IPS-15b (cell line): Measurements from ENCODE around the gene DNAJC17.

Source experiments
- H3K27me3 ChIP-seq: one replicate; pipeline ENCODE4 v1.6.1; 2013; ENCODE audit warnings: low read length; ENCODE audit not compliant: control insufficient read depth, insufficient read depth
- H3K36me3 ChIP-seq: one replicate; pipeline ENCODE4 v1.6.1; 2013; ENCODE audit warnings: low read length; ENCODE audit not compliant: control insufficient read depth, insufficient read depth
- H3K4me1 ChIP-seq: one replicate; pipeline ENCODE4 v1.6.1; 2013; ENCODE audit warnings: mild to moderate bottlenecking, low read length; ENCODE audit not compliant: control insufficient read depth, insufficient read depth
- H3K4me3 ChIP-seq: one replicate; pipeline ENCODE4 v1.5.1; 2013; ENCODE audit warnings: low read depth, low read length
- H3K9ac ChIP-seq: one replicate; pipeline ENCODE4 v1.6.1; 2013; ENCODE audit warnings: low read depth, mild to moderate bottlenecking, low read length
- H3K9me3 ChIP-seq: one replicate; pipeline ENCODE4 v1.6.1; 2013; ENCODE audit warnings: mild to moderate bottlenecking, low read length; ENCODE audit not compliant: control insufficient read depth, insufficient read depth

Gene DNAJC17

GRCh38 chr15:40828447-40829036 is 21.3 kb upstream of the DNAJC17 start, which contains the start of gene PPP1R14D:
Gene PPP1R14D, minus strand, starts transcription at chr15:40828708. Its CDS starts 67 bp downstream, at chr15:40828641.
- Histone ChIP-seq H3K9ac (no peak within 1 kb of the TSS), H3K4me3 (no peak within 1 kb of the TSS), H3K4me1 (peaks cover 2% of the 10 kb centered on the region), H3K27me3 (no peaks in the 10 kb centered on the region), H3K36me3 (no peaks in the 10 kb centered on the region), H3K9me3 (no peaks in the 10 kb centered on the region)

DNA sequence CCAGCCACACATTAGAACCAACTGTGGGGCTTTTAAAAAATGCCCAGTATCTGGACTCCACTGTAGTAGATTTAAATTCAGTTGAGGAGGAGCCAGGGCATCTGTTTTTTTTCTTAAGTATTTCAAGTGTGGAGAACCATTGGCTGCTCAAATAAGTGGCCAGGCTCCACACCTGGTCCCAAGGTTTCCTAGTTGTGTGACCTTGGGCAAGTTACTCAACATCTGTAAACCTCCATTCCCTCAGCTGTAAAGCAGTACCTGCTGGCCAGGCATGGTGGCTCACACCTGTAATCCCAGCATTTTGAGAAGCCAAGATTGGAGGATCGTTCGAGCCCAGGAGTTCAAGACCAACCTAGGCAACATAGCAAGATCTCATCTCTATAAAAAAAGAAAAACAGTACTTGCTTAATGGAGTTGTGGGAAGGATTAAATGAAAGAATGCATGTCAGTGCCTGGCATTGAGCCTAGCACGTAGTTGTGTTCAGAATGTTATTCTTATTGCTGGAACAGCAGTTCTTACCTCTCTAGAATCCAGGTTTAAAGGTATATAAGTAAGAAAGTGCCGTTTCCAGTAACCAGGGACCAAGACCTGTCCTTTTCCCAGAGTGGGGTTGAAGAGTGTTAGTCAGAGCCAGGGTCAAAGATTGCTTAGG is 19.3 kb upstream of the DNAJC17 start:
- Histone ChIP-seq H3K4me3 (no peak overlapping the region), H3K36me3 (no peaks in the 10 kb centered on the region), H3K9me3 (no peaks in the 10 kb centered on the region), H3K9ac (no peak overlapping the region), H3K4me1 (peaks cover 2% of the 10 kb centered on the region), H3K27me3 (no peaks in the 10 kb centered on the region)

DNA sequence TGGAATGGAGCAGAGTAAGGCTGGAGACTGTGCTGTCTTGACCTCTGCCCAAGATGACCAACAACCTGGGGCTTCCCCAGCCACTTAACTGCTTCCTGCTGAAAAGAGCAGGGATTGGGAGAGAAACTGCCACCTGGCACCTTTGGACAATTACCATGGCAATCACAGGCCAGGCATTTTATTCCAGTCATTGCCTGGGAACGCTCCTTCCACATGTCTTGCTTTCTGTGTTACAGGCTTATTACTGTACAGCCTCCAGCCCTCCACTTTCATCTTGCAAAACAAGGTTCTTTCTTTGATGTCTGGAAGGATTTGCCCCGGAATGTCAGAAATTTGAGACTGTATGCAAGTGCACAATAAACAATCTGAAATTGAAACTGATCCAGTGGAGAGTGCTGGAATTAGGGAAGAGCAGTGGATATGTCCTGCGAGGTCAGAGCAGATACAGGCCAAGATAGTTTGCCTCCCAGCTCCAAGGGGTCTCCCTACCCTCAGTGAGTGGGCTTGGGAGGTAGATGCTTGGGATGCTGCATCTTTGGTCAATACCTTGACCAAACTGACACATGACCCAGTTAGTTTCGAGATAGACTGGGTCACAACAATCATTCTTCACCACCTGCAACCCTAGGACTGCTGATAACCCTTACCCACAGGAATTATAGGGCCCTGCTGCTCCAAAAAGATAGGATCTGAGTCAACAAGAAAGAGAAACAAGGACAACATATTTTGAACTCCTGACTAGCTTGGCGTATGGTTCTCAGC is 18.6 kb upstream of the DNAJC17 start:
- Histone ChIP-seq H3K4me1 (peaks cover 2% of the 10 kb centered on the region), H3K9me3 (no peaks in the 10 kb centered on the region), H3K36me3 (no peaks in the 10 kb centered on the region), H3K9ac (no peak overlapping the region), H3K27me3 (no peaks in the 10 kb centered on the region), H3K4me3 (no peak overlapping the region)

DNA sequence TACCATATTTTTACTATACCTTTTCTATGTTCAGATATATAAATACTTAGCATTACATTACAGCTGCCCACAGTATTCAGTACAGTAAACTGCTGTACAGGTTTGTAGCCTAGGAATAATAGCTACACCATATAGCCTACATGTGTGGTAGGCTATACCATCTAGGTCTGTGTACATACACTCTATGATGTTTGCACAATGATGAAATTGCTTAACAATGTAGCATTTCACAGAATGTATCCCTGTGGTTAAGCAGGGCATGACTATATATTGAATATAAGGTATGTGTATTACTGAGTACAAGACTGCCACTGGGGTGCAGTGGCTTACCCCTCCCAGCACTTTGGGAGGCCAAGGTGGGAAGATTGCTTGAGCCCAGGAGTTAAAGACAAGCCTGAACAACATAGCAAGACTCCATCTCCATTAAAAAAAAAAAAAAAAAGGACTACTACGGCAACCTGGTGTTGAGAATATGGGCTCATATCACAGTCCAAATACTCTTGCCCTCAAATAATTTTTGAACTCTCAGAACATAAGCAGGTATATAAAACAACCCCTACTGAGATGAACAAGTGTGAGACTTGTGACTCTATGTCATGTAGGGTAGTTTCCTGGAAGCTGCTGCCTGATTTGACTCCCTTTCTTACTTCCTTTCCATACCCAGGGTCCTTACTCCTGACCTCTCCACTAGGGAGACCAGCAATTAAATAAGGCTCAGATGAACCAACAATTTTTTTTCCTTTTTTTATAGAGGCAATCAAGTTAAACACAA is 16.5 kb upstream of the DNAJC17 start:
- H3K4me1 ChIP-seq = no peaks in the 10 kb centered on the region
- H3K9ac ChIP-seq = no peak overlapping the region
- H3K27me3 ChIP-seq = no peaks in the 10 kb centered on the region
- no peak overlapping the region for H3K4me3 ChIP-seq
- no peaks in the 10 kb centered on the region for H3K36me3 ChIP-seq
- H3K9me3 ChIP-seq = no peaks in the 10 kb centered on the region

- Histone ChIP-seq H3K4me3 (no peak overlapping the region), H3K9me3 (no peaks in the 10 kb centered on the region), H3K27me3 (no peaks in the 10 kb centered on the region), H3K4me1 (no peaks in the 10 kb centered on the region), H3K36me3 (no peaks in the 10 kb centered on the region), H3K9ac (no peak overlapping the region)
Observed at GRCh38 chr15:40821195-40821594, 13.9 kb upstream of the DNAJC17 start.

- no peaks in the 10 kb centered on the region for H3K9me3 ChIP-seq
- H3K36me3 ChIP-seq = peaks cover 5% of the 10 kb centered on the region
- no peak overlapping the region for H3K9ac ChIP-seq
- H3K4me1 ChIP-seq = no peaks in the 10 kb centered on the region
- no peak overlapping the region for H3K4me3 ChIP-seq
- no peaks in the 10 kb centered on the region for H3K27me3 ChIP-seq
Observed at GRCh38 chr15:40819048-40819447, 11.8 kb upstream of the DNAJC17 start.

GRCh38 chr15:40815042-40815698 is 7.9 kb upstream of the DNAJC17 start:
- Histone ChIP-seq H3K9ac (no peak overlapping the region), H3K36me3 (peaks cover 16% of the 10 kb centered on the region), H3K9me3 (no peaks in the 10 kb centered on the region), H3K27me3 (no peaks in the 10 kb centered on the region), H3K4me1 (no peaks in the 10 kb centered on the region), H3K4me3 (no peak overlapping the region)

DNA sequence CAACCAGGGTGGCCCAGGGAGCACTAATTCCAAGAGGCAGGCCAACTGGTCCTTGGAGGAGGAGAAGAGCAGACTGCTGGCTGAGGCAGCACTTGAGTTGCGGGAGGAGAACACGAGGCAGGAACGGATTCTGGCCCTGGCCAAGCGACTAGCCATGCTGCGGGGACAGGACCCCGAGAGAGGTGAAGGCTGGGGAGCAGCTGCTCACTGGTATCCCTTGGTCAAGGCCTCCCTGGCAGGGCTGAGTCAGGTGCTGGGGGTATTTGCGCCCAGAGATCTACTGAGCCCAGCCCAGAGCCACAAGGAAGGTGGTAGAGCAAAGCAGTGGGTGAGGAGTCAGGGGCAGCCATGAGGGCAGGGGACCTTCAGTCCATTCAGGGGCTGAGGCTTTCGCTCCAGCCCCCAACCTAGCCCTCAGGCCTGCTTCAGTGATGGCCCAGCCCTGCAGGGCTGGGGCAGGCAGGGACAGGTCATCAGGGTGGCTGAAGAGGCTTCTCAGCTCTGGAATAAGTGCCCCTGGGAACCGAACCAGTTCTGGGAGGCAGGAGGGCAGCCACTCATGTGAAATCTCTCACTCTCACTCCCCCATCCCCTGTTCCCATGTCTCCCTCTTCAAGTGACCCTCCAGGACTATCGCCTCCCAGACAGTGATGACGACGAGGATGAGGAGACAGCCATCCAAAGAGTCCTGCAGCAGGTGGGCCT is 5.6 kb upstream of the DNAJC17 start:
- no peak overlapping the region for H3K4me3 ChIP-seq
- no peaks in the 10 kb centered on the region for H3K9me3 ChIP-seq
- no peak overlapping the region for H3K9ac ChIP-seq
- no peaks in the 10 kb centered on the region for H3K27me3 ChIP-seq
- H3K36me3 ChIP-seq = peaks cover 16% of the 10 kb centered on the region
- H3K4me1 ChIP-seq = no peaks in the 10 kb centered on the region

DNA sequence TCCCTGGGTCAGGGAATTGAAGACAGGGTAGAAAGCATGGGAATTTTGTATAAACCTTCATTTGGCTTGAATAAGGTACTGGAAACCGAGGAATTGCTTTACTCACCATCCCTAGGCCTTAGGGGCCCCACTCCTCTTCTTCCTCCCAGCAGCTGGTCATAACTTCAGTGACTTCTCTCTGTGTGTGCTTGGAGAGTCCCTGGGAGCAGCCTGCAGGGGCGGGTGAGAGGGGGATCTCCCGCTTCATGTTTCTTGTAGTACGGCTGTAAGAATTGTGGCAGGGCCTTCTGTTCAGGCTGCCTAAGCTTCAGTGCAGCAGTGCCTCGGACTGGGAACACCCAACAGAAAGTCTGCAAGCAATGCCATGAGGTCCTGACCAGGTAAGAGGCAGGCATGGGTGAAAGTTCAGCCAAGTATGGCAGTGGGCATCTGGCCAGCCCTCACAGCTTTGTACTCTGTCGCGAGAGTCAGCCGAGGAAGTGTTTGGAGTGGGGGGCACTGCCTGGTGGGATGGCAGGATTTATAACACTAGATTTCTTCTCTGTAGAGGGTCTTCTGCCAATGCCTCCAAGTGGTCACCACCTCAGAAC is 1.7 kb upstream of the DNAJC17 start:
- H3K36me3 ChIP-seq = peaks cover 10% of the 10 kb centered on the region
- no peaks in the 10 kb centered on the region for H3K9me3 ChIP-seq
- H3K9ac ChIP-seq = no peak overlapping the region
- H3K4me1 ChIP-seq = no peaks in the 10 kb centered on the region
- no peak overlapping the region for H3K4me3 ChIP-seq
- H3K27me3 ChIP-seq = no peaks in the 10 kb centered on the region

- H3K9ac ChIP-seq = peak overlapping the region; percentile 4
- H3K4me1 ChIP-seq = no peaks in the 10 kb centered on the region
- H3K27me3 ChIP-seq = no peaks in the 10 kb centered on the region
- no peaks in the 10 kb centered on the region for H3K9me3 ChIP-seq
- H3K36me3 ChIP-seq = peaks cover 8% of the 10 kb centered on the region
- peak overlapping the region; percentile 95 for H3K4me3 ChIP-seq
Observed at GRCh38 chr15:40807888-40808461, 702 bp upstream of the DNAJC17 start.
